Measurements from ENCODE around the gene WIZ. TPM values are rescaled to one million over a fixed set of nuclear protein-coding genes. Genes with fewer than 3 reads are reported as not detected.

The WIZ gene
- total and polyA plus RNA-seq, 2 experiments from 2014 or later, result 40.3 to 82.7 TPM

- no peaks in the 10 kb centered on the region for H3K4me1 ChIP-seq (ENCODE audit: low read depth)
- no peak for DNase-seq (ENCODE audit: low read depth in 1 of 2, low spot score in 1 of 2)
- no peaks in the 10 kb centered on the region for H3K9me3 ChIP-seq (ENCODE audit: low read depth)
- TF ChIP-seq CTCF (IDR thresholded peaks at IDR 0.05; ENCODE audit: low read depth, low read length), result no peak
- no peak overlapping the region for H3K4me3 ChIP-seq
- no peak overlapping the region for H3K27ac ChIP-seq
- H3K36me3 ChIP-seq, result no peaks in the 10 kb centered on the region
- no peaks in the 10 kb centered on the region for H3K27me3 ChIP-seq
Observed at GRCh38 chr19:15447057-15447456, 2.7 kb downstream of the WIZ start.

GRCh38 chr19:15445807-15446376 lies 3.9 kb downstream of the WIZ start:
- H3K4me3 ChIP-seq, result no peak overlapping the region
- no peak for DNase-seq (ENCODE audit: low read depth in 1 of 2, low spot score in 1 of 2)
- H3K9me3 ChIP-seq (ENCODE audit: low read depth), result no peaks in the 10 kb centered on the region
- no peaks in the 10 kb centered on the region for H3K4me1 ChIP-seq (ENCODE audit: low read depth)
- TF ChIP-seq CTCF (IDR thresholded peaks at IDR 0.05; ENCODE audit: low read depth, low read length), result no peak
- no peaks in the 10 kb centered on the region for H3K27me3 ChIP-seq
- H3K36me3 ChIP-seq, result no peaks in the 10 kb centered on the region
- H3K27ac ChIP-seq, result no peak overlapping the region

GRCh38 chr19:15445227-15445605 lies 4.5 kb downstream of the WIZ start:
- Histone ChIP-seq H3K4me3 (no peak overlapping the region), H3K27ac (no peak overlapping the region), H3K36me3 (no peaks in the 10 kb centered on the region), H3K4me1 (ENCODE audit: low read depth) (no peaks in the 10 kb centered on the region), H3K9me3 (ENCODE audit: low read depth) (no peaks in the 10 kb centered on the region), H3K27me3 (no peaks in the 10 kb centered on the region)
- DNase-seq (ENCODE audit: low read depth in 1 of 2, low spot score in 1 of 2), result no peak
- no peak for TF ChIP-seq CTCF (IDR thresholded peaks at IDR 0.05; ENCODE audit: low read depth, low read length)

DNA sequence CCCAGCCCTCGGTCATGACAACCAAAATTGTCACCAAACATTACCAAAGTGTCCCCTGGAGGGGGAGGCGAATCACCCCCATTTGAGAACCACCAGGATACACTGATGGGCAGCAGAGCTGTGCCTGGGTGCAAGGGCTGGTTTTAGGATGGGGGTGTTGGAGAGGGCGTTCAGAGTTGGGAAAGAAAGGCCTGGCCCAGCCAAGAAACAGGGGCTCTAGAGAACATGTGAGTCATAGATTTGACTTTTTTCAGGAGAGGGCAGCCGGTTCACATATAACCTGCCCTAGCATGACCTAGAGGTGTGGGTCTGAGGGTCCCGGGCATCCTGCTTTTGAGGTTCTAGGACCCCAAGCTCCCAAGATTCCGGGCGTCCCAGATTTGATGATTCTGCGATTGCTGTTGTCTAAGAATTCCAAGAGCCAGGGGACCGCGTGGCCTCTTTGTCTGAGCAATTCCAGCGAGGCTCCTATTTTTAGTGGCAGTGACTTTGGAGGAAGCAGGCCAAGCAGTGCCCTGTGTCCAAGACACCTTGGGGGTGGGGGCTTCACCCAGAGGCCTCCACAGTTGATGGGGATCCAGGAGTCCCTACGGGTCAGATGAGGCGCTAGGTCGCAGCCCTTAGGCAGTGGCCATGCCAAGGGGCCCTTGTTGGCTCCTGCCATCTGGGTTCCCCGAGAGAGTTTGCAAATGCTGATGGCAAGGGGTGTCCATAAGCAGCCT lies 5.1 kb downstream of the WIZ start:
- no peaks in the 10 kb centered on the region for H3K9me3 ChIP-seq (ENCODE audit: low read depth)
- DNase-seq (ENCODE audit: low read depth in 1 of 2, low spot score in 1 of 2), result no peak
- H3K27me3 ChIP-seq, result no peaks in the 10 kb centered on the region
- no peak overlapping the region for H3K27ac ChIP-seq
- H3K36me3 ChIP-seq, result no peaks in the 10 kb centered on the region
- no peaks in the 10 kb centered on the region for H3K4me1 ChIP-seq (ENCODE audit: low read depth)
- H3K4me3 ChIP-seq, result no peak overlapping the region
- no peak for TF ChIP-seq CTCF (IDR thresholded peaks at IDR 0.05; ENCODE audit: low read depth, low read length)

DNA sequence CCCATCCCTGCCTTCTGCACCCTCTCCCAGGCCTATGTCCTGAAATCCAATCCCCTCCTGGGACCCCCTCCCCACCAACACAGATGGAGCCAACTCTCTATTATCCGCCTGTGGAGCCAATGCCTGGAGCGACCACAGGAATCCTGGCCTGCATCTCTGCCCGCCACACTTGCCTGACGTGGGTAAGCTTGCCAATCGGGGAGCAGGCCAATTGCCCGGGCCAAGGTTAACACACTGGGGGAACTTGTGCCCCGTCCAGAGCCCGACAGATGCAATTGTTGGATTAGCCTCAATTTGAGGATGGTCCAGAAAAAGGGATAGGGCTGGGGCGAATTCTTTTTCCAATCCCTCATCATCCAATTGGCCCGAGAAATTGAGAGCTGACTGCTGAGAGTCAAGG lies 5.9 kb downstream of the WIZ start:
- Histone ChIP-seq H3K4me1 (ENCODE audit: low read depth) (no peaks in the 10 kb centered on the region), H3K27me3 (no peaks in the 10 kb centered on the region), H3K36me3 (no peaks in the 10 kb centered on the region), H3K27ac (no peak overlapping the region), H3K4me3 (no peak overlapping the region), H3K9me3 (ENCODE audit: low read depth) (no peaks in the 10 kb centered on the region)
- DNase-seq (ENCODE audit: low read depth in 1 of 2, low spot score in 1 of 2), result no peak
- TF ChIP-seq CTCF (IDR thresholded peaks at IDR 0.05; ENCODE audit: low read depth, low read length), result no peak

Measured in cardiac muscle cell (in vitro differentiated cells and primary cell).